Measurements from ENCODE around the gene C1orf74. TPM values are rescaled to one million over a fixed set of nuclear protein-coding genes. Genes with fewer than 3 reads are reported as not detected.

Gene C1orf74
- total and polyA plus RNA-seq, 2 donors (not counting 3 experiments of a cell fraction or from before 2014, with no cell fraction given), result 2.4 to 3.0 TPM

DNA sequence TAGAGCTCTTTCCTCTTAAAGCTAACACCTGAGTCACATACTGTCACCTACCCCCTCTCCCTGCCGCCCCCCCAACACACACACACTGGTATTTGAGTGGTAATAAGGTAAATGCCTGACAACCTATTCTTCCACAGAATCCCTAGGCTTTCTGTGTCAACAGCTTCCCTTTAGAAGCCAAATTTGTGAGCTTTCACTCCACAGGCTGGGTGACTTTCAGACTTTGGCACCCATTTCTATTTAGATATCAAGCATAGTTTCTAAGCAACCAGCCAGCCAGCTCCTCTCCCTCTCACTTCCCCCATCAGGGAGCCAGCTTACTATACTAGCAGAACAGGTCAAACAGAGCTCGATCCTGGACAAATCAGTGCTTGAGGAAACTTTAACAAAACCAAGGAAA, 3.2 kb upstream of the C1orf74 start:
- H4K20me1 ChIP-seq (replicated peaks; ENCODE audit: control insufficient read depth, extremely low read depth, insufficient read depth, low read length), result no peaks in the 10 kb centered on the region
- ChIA-PET POLR2A (no interaction called here), CTCF (interaction anchor here (0.8 to 3.4 kb wide), 4 partner anchors 13 to 36 kb away, joined by 3 to 15 read pairs (median 3); no protein-coding TSS in a partner anchor)
- H3K27me3 ChIP-seq (ENCODE audit: control insufficient read depth in 2 of 2, insufficient read depth in 2 of 2, low read length in 2 of 2), result no peaks in the 10 kb centered on the region
- no peaks in the 10 kb centered on the region for H3K9me1 ChIP-seq (replicated peaks; ENCODE audit: control insufficient read depth, extremely low read depth, insufficient read depth, low read length)
- H3K4me2 ChIP-seq (ENCODE audit: insufficient read depth, low read length), result no peak overlapping the region
- H3K4me1 ChIP-seq (ENCODE audit: control insufficient read depth, extremely low read depth, insufficient read depth, low read length), result peaks cover 10% of the 10 kb centered on the region
- dilution Hi-C loops (cut with MboI; ENCODE audit: extremely low pct_ligation_motif_present, low sequenced_read_pairs) (no loop called here), intact Hi-C loops (cut with micrococcal nuclease) (no loop called here)
- H3K9me3 ChIP-seq (replicated peaks; ENCODE audit: control insufficient read depth, insufficient read depth, low read length), result no peaks in the 10 kb centered on the region
- peaks cover 5 to 34% of the 10 kb centered on the region in 2 experiments for H3K36me3 ChIP-seq (ENCODE audit: control insufficient read depth in 2 of 2, extremely low read depth in 1 of 2, insufficient read depth in 2 of 2, low read length in 2 of 2)
- no peak overlapping the region for H2AFZ ChIP-seq (ENCODE audit: low read depth, low read length)
- H3K4me3 ChIP-seq (replicated peaks in 1 of 3; ENCODE audit: insufficient read depth in 1 of 3, low read depth in 1 of 3, low read length in 3 of 3), result no peak overlapping the region
- no peak for DNase-seq (ENCODE audit: low read depth, low spot score)
- no peak for FAIRE-seq
- TF ChIP-seq MYC (IDR thresholded peaks at IDR 0.05; ENCODE audit: low read depth, low read length) (no peak), GATA2 (IDR thresholded peaks at IDR 0.05; ENCODE audit: insufficient read depth, insufficient read length, low read depth, low read length) (no peak), FOS (IDR thresholded peaks at IDR 0.05; ENCODE audit: borderline replicate concordance, insufficient read depth, low read length) (no peak), POLR2AphosphoS5 (IDR thresholded peaks at IDR 0.05; ENCODE audit: insufficient read depth, low read depth, low read length) (no peak), POLR2A (IDR thresholded peaks at IDR 0.05; ENCODE audit: low read depth, low read length) (no peak), EZH2 (IDR thresholded peaks at IDR 0.05; ENCODE audit: borderline replicate concordance, low read depth, low read length, severe bottlenecking) (no peak), JUN (IDR thresholded peaks at IDR 0.05; ENCODE audit: borderline replicate concordance, insufficient read depth, insufficient read length, low read depth) (no peak)
- TF ChIP-seq, protein P1, sequence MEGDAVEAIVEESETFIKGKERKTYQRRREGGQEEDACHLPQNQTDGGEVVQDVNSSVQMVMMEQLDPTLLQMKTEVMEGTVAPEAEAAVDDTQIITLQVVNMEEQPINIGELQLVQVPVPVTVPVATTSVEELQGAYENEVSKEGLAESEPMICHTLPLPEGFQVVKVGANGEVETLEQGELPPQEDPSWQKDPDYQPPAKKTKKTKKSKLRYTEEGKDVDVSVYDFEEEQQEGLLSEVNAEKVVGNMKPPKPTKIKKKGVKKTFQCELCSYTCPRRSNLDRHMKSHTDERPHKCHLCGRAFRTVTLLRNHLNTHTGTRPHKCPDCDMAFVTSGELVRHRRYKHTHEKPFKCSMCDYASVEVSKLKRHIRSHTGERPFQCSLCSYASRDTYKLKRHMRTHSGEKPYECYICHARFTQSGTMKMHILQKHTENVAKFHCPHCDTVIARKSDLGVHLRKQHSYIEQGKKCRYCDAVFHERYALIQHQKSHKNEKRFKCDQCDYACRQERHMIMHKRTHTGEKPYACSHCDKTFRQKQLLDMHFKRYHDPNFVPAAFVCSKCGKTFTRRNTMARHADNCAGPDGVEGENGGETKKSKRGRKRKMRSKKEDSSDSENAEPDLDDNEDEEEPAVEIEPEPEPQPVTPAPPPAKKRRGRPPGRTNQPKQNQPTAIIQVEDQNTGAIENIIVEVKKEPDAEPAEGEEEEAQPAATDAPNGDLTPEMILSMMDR (IDR thresholded peaks at IDR 0.05; ENCODE audit: extremely low read depth in 1 of 2, insufficient read depth in 1 of 2, low read depth in 1 of 2, low read length in 2 of 2), result no peak
- TF ChIP-seq, protein P2, sequence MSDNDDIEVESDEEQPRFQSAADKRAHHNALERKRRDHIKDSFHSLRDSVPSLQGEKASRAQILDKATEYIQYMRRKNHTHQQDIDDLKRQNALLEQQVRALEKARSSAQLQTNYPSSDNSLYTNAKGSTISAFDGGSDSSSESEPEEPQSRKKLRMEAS (IDR thresholded peaks at IDR 0.05; ENCODE audit: insufficient read depth, insufficient read length), result no peak
- BruUV-seq (replicated peaks), result no TSS peak
- H3K9ac ChIP-seq (replicated peaks; ENCODE audit: extremely low read depth, insufficient read depth, low read length), result no peak overlapping the region
- no peak overlapping the region for H3K27ac ChIP-seq (ENCODE audit: insufficient read depth, low read depth, low read length)
- H3K79me2 ChIP-seq (ENCODE audit: control insufficient read depth, insufficient read depth, low read length), result no peaks in the 10 kb centered on the region
